GM18873 (cell line): ENCODE measurements around the gene LRRC52.

Experiments
- ATAC-seq: cut with Tn5 transposase; IDR thresholded peaks from one replicate; pipeline ENCODE4 v1.9.1; 2021; ENCODE audit warnings: mild to moderate bottlenecking, moderate library complexity, moderate number of reproducible peaks; ENCODE audit not compliant: unreplicated experiment, low FRiP score

The LRRC52 gene

DNA sequence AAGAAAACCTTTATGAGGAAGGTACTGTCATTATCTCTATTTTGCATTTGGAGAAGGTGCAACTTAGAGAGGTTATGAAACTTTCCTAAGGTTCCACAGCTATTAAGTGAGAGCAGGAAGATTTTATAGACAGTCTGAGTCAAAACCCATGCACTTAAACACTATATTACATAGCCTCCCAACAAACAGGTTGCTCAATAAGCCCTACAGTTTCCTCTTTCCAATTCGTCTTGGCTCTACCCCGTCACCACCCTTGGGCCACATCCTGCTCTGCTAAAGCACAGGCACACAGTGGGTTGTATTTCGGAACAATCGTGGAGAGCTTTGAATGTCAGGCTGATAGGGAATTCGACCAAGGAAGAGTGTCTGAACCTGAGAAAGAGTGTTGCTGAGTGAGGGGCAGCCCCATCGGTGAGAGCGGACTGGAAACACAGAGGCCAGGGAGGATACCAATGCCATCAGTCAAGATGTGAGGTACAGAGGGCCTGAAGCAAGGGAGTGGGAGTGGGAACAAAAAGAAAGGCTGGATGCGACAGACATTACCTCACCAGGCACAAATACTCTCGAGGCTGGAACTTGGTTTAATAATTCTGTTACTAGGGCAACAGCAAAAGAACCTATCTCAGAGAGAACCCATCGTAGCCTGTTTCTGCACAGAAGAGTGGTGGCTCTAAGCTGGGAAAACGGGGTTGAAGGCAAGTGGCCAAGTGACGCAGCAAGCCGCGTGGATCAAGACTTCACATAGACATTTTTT, 6.3 kb upstream of the LRRC52 start:
- no peak for ATAC-seq

DNA sequence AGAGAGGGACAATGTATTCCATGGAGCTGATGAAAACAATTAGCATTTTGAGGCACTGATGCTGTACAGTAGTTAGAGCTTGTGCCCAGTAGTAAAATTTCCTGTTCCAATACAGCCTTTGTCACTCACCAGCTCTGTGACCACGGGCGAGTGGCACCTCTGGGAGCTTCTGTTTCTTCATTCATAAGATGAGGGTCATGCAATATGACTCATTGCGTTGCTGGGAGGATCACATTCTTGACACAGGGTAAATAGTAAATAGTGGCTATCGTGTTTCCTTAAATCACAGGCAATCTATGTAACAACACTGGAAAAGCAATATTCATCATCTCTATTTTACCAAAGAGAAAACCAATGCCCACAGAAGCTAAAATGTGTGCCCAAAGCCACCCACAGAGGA, 4.5 kb upstream of the LRRC52 start:
- ATAC-seq, result no peak

DNA sequence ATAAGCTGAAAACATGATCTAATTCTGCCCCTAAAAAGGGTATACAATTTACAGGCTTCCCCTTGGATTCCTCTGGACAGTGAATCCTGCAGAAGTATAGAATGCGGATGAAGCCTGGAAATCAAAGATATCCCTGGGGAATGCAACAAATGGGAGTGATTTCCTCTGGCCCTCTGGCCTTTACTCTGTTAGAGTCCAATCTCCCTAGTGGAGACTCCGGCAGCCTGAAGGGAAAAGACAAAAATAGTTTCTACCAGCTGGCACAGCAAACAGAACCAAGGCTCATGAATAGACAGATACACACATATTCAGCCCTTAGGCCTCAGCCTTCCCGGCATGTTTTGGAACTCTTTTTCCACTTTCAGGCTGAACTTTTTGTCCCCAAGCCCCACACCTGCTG, 3.9 kb upstream of the LRRC52 start:
- ATAC-seq, result no peak

DNA sequence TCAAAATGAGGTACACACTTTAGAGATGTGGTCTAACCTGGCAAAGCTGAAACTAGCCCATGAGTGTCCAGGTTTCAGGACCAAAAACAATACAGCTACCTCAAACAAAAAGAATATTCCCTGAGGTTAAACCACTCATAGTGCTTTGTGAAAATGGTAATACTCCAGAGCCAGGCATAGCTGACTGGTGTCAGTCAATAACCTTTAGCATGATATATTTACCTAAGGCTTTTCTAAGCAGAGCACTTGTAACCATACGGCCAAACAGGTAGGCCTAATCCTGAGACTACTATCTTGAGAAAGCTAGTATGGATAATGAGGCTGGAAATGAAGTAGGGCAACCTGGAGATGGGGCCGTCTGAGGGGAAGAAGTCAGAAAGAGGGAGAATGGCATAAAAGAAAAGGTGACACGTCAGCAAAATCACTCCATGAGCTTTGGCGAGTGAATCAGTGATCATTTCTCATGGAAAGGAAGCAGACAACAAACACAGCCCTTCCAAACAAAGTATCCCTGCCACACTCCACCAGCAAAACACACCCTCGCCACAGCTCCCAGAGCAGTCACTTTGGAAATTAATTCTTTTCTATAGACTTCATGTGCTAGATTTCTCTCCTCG, 1.7 kb upstream of the LRRC52 start:
- ATAC-seq, result no peak

DNA sequence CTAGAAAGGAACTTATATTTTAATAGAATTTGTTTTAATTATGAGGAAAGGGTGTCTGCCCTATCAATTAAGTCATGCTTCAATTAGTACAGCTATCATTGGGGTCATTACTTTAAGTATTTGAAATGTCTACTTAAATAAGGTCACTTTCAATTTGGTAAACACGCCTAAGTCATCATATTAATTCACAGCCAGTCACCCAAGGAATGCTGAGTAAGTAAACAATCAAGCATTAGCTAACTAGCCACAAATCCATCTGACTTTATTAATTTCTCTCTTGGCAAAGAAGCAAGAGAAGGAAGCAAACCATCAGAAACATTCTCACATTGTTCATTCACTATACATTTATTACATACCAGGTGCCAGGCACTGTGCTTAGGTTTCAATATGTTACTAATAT, 1.2 kb upstream of the LRRC52 start:
- no peak for ATAC-seq

DNA sequence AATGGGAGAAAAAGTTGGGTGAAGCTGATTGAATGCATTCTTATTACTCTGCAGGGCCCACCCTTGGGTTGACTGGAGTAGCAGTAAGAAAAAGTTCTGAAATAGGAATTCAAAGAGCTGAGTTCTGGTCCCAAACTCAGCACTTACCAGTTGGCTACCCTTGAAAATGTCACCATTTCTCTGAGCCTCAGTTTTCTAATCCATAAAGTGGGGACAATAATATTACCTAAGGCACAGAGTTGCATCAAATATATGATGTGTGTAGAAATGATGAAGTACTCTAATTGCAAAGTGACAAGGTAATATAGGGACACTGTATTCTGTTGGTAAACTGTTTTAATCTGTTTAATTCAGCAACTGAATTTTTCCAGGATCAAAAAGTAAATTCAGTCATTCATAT, 1.2 kb downstream of the LRRC52 start:
- ATAC-seq, result no peak

DNA sequence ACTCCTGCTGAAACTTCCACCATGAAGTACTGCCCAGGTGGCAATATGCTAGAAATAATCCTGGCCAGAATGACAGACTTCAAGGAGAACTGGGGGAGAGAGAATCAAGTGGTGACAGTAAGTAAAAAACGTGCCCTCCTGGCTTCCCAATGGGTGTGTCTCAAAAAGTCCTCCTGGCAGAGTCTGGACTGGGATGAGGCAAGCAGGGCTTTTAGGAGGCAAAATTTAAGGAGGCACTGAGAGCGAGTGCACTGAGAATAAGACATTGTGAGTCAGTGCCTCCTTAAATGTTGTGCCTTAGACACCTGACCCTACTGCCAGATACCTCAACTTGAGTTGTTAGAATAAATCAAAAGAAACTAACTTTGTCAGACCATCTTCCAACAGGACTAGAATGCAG, 2.2 kb downstream of the LRRC52 start:
- no peak for ATAC-seq

DNA sequence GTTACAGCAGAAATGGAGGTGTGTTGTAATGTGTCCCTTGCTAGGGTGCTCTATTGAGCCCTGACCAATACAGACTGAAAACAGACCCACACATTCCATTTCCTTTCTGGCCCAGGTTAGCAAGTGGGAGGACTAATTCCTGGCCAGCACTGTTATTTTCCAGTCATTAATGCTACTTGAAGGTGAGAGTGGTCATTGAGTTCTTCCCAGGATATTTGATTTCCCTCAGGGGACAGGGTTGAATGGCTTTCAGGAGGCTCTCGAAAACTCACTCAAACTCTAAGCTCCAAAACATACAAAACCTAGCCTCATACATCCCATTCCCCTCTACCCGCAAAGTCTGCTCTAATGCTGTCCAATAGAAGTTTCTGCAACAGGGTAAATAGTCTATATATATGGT, 6.2 kb downstream of the LRRC52 start:
- ATAC-seq, result no peak

DNA sequence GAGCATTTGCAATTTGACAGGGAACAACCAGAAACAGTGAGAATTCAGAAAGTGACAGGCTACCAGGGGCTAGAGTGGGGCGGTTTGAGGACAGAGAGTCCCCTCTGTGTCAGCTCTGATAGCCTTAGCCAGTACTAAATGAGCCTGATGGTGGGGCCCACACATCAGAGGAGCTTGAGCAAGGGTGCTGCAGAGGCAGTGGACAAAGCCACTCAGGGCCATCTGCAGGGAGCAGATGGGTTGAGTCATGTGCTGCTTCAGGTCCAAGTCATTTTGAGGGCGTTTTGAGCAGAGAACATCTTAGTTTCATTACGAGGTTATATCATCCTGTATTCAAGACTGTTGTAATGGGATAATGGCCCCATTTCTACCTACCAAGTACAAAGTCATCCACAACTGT, 7.7 kb downstream of the LRRC52 start:
- ATAC-seq, result no peak

DNA sequence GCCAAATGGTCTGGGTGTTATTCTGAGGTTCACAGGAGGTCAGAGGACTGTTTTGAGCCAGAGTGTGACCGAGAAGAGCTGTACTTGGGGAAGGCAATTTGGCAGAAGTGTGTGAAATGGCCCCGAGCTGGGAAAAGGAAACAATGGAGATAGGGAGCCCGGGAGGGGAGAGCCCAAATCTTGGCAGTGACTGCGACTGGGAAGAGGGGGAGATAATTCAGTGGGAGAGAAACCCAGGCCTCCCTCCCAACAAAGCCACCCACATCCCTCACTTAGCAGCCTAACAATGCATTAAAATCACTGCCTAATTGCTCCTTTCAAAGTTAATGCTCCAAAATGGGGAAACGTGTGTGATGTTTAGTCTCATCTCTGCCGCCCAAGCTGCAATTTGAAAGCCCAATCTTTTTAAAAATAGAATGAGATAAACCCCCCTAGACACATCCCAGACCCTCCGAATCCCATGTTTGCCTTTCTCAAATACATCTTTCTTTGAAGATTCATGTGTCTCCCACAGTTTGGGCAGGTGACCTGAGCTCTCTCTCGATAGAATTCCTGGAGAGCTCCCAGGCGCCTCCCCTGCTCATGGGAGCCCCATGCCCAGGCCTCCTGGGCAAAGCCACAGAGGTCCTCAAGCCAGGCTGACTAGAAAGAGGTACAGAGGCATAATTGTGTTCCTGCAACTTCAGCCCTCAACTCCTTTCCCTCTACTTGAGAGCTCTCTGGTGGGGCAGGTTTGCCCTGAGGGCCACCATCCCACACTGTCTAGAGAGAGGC, 17.3 kb downstream of the LRRC52 start:
- no peak for ATAC-seq

DNA sequence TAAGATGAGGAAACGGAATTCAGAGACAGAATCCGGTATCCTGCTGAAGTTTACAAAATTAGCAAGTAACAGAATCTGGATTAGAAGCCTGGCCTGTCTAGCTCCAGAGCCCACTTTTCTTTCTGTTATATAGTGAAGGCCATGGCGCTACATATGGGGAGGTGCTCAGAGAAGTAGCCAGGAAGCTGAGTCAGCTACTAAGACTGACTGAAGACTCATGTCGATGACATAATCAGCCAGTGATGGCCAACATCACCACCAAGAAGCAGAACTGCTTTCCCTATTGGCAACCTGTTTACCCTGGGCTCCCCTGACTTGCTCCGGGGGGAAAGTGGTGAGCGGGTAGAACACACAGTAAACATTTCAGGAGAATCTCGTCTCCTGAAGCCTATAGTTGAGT, 18.8 kb downstream of the LRRC52 start:
- ATAC-seq, result no peak

DNA sequence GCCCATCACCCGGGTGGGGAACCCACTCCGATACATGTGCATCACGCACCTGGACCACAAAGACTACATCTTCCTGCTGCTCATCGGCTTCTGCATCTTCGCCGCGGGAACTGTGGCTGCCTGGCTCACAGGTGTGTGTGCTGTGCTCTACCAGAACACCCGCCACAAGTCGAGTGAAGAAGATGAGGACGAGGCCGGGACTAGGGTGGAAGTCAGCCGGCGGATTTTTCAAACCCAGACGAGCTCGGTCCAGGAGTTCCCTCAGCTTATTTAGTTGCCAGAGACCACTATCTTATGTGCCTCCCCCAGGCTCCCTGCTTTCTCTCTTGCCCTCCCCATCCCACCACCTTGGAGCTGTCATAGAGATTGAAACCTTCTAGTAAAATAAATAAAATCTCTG, 19.8 kb downstream of the LRRC52 start:
- no peak for ATAC-seq

DNA sequence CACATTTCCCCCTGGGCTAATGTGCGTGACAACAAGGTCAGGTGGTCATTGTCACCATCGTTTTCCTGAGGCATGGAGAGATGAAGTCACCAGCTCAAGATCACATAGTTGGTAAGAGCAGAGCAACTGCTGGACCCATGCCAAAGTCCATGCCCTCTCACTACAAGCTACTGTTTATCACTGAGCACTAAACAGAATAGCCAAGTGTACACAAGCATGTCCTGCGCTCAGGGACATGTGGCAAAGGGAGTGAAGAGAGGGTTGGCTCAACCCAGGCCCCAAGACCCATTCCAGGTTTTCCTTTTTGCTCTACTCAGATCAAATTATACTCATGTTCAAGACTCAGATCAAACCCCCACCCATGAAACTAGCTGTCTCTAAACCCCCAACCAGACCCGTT, 20.8 kb downstream of the LRRC52 start:
- no peak for ATAC-seq

DNA sequence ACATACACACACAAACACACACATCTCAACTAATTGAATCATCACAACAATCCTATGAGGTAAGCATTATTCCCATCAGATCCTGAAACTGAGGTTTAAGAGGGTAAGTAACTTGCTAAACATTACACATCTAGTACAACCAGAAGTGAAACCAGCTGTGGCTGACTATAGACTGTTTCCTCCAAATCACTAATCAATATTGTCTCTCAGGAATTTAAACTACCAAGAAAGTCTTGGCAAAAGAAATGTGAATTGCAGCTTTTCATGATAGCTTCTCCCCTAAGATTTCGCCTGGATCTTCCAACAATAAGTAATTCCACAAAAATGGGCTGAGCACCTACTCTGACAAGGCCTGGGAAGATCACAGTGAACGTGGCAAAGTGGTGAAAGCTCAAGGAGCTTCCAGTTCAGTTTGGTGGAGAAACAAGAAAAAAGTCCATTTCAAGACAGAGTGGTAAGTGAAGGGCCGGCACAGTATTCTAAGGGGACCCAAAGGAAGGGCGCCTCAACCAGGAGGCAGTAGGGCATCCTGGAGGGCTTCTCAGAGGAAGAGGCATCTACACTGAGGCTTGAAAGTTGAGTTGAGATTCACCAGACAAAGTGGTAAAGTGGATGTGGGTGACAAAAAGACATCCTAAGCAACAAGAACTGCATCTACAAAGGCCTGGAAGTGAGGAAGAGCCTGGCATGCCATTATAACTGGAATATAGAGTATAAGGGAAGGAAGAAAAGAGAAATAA, 22.1 kb downstream of the LRRC52 start:
- ATAC-seq, result no peak

DNA sequence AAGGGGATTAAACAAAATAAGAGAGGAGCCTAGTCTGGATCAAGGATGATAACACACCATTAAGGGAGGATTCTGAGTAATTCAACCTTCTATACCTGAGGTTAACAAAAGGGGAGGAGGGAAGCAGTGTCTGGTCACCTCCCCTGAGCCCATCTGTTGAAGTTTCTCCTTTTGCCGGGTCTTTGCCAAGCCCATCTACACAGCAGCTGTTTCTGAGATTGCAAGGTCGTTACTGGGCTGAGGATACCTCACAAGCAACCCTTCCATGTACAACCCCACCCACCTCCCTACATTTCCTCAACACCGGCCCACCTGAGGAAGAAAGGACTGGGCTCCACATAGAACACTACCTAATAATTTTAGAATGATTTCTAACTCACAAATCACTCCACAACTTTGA, 26.3 kb downstream of the LRRC52 start:
- ATAC-seq, result no peak

DNA sequence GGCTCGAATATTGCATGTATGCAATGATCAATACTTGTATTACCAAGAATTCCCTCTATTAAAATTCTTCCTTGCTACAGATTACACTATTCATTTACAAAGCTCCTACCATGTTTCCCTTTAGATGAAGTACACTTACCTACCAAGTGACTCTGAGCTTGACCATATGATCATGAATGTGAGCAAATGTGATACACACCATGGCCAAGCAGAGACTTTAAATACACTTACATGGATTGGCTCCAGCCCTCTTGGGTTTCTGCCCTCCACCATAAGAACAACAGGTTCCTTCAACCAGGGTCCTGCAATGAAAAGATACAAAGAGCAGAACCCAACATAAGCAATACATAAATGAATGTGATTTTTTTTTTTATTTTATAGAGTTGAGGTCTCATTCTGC, 30.0 kb downstream of the LRRC52 start:
- ATAC-seq, result no peak

DNA sequence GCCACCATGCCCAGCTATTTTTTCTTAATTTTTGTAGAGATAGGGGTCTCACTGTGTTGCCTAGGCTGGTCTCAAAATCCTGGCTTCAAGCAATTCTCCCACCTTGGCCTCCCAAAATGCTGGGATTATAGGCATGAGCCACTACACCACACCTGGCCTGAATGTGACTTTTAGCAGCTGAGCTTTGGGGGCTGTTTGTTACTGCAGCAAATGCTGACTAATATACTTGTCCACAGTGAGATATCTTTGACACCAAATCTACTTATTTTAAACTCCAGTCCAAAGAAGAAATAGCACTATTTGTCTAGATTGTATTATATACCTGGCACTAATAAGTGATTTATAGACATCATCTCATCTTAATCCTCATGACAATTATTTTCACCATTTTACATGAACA, 30.5 kb downstream of the LRRC52 start:
- no peak for ATAC-seq

DNA sequence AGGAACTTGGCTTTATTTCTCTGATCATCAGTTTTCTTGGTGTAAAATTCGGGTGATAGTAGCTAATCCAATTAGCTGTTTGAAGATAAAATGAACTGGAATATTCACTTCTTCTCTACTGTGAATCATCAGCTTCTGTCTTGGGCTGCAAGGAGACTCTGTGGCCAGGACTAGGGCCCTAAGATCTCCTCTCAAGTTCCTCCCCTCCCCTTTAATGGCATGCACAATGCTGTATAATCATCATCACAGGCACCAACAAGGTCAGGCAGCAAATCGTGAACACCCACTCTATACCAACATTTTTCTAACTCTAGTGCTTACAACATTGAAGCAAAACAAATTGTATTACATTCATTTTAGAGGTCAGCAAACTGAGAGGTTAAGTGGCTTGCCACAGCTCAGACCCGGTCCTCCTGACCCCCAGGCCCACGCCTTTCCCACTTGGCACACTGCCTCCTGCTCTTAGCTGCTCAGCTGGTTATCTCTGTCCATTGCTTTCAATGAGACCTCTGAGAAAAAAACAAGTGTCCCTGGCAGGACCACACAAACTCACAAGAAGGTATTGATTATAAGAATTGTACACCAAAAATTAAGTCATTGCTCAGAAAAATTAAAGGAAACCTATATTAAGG, 31.8 kb downstream of the LRRC52 start:
- no peak for ATAC-seq

DNA sequence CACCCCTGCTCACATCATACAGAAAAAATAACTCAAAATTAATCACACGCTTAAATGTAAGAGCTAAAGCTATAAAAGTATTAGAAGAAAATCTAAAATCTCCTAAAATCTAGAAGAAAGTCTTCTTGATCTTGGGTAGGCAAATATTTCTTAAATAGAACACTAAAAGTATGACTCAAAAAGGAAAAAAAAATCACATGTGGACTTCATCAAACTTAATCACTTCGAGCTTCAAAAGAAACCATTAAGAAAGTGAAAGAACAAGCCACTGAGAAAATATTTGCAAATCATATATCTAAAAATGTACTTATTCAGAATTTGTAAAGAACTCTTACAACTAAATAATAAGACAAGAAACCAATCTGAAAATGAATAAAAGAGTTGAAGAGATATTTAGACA, 32.7 kb downstream of the LRRC52 start:
- ATAC-seq, result no peak

DNA sequence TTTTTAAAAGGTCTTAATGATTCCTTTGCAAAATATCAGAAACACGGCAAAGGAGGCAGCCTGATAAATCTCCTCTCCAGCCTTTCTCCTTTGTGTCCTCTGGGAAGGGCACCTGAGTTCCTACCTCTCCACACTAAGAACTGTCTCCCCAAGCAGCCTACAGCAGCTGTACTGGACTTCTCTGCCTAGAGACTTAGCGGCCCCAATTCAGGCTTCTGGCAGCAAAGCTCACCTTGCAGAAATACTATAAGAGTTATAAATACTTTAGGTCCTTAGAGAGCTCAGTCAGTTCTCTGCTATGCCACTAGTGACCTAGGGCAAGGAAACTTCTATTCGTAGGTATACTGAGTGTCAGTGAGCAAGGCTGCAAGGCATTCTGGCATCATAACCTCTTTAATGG, 33.9 kb downstream of the LRRC52 start:
- no peak for ATAC-seq
